ENCODE data around the gene RCBTB2.

The RCBTB2 gene

GRCh38 chr13:48449656-48450055 is 83.2 kb downstream of the RCBTB2 start:
- peaks cover 23% of the 10 kb centered on the region for H3K9me3 ChIP-seq (ENCODE audit: insufficient read depth, low read depth, low read length)
- no peak overlapping the region for H3K4me3 ChIP-seq (ENCODE audit: low read length, poor library complexity, severe bottlenecking)
- H3K36me3 ChIP-seq (ENCODE audit: insufficient read depth, low read length): peaks cover 24% of the 10 kb centered on the region
- peaks cover 10% of the 10 kb centered on the region; the same call in 1 of the 2 replicates for H3F3A ChIP-seq (ENCODE audit: low read depth)
- H3K9ac ChIP-seq (ENCODE audit: low read depth, low read length, poor library complexity, severe bottlenecking): no peak overlapping the region
- no peaks in the 10 kb centered on the region for H4K20me1 ChIP-seq (ENCODE audit: insufficient read depth, low read length, poor library complexity, severe bottlenecking)
- peaks cover 28% of the 10 kb centered on the region for H3K4me1 ChIP-seq (ENCODE audit: insufficient read depth, low read length, poor library complexity, severe bottlenecking)
- TF ChIP-seq EZH2phosphoT487 (IDR thresholded peaks at IDR 0.05; ENCODE audit: borderline replicate concordance): no peak
- TF ChIP-seq CTCF (conservative IDR thresholded peaks at IDR 0.05; ENCODE audit: low read length): no peak
- H3K79me2 ChIP-seq (ENCODE audit: insufficient read depth, low read length): peaks cover 38% of the 10 kb centered on the region
- H2AFZ ChIP-seq (ENCODE audit: low read length): no peak overlapping the region
- H3K9me2 ChIP-seq (replicated peaks; ENCODE audit: low read depth, low read length): no peaks in the 10 kb centered on the region
- H3K27me3 ChIP-seq (ENCODE audit: insufficient read depth, low read length, poor library complexity, severe bottlenecking): no peaks in the 10 kb centered on the region
- H3K4me2 ChIP-seq (ENCODE audit: low read depth, low read length, poor library complexity, severe bottlenecking): no peak overlapping the region

DNA sequence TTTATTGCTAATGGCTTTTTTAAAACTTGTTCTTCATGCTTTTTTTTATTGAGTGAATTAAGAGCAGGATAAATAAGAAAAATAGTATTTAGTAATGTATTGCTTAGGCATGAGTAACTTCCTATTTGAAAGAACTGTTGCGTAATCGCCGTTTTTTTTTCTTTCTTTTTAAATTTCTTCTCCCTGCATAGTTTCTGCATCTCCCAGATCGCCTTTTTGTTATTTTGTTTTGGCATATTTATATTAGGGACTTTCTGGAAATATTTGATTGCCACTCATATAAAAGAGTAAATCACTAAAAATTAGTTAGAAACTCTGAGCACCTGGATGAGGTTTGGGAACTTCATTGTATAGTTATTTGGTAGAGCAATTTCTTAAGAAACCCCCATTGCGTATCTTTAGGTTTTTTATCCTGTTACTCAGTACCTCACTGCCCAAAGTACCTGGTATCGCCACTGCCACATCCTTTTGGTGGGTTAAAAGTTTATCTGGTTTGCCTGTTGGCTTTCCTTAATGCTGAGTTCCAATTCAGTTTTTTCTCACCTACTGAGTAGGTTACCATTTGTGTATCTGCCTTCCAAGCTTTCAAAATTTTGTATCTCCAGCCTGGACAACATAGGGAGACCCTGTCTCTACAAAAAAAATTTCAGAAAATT is 83.8 kb downstream of the RCBTB2 start:
- no peak for TF ChIP-seq CTCF (conservative IDR thresholded peaks at IDR 0.05; ENCODE audit: low read length)
- no peak for TF ChIP-seq EZH2phosphoT487 (IDR thresholded peaks at IDR 0.05; ENCODE audit: borderline replicate concordance)
- H3K4me1 ChIP-seq (ENCODE audit: insufficient read depth, low read length, poor library complexity, severe bottlenecking): peaks cover 28% of the 10 kb centered on the region
- H3F3A ChIP-seq (ENCODE audit: low read depth): peaks cover 10% of the 10 kb centered on the region; the same call in 1 of the 2 replicates
- no peak overlapping the region for H3K4me3 ChIP-seq (ENCODE audit: low read length, poor library complexity, severe bottlenecking)
- no peak overlapping the region for H3K4me2 ChIP-seq (ENCODE audit: low read depth, low read length, poor library complexity, severe bottlenecking)
- peaks cover 38% of the 10 kb centered on the region for H3K79me2 ChIP-seq (ENCODE audit: insufficient read depth, low read length)
- H2AFZ ChIP-seq (ENCODE audit: low read length): no peak overlapping the region
- peaks cover 18% of the 10 kb centered on the region for H3K36me3 ChIP-seq (ENCODE audit: insufficient read depth, low read length)
- no peaks in the 10 kb centered on the region for H3K9me2 ChIP-seq (replicated peaks; ENCODE audit: low read depth, low read length)
- no peak overlapping the region for H3K9ac ChIP-seq (ENCODE audit: low read depth, low read length, poor library complexity, severe bottlenecking)
- H4K20me1 ChIP-seq (ENCODE audit: insufficient read depth, low read length, poor library complexity, severe bottlenecking): no peaks in the 10 kb centered on the region
- H3K27me3 ChIP-seq (ENCODE audit: insufficient read depth, low read length, poor library complexity, severe bottlenecking): no peaks in the 10 kb centered on the region
- H3K9me3 ChIP-seq (ENCODE audit: insufficient read depth, low read depth, low read length): peaks cover 23% of the 10 kb centered on the region

- no peaks in the 10 kb centered on the region for H4K20me1 ChIP-seq (ENCODE audit: insufficient read depth, low read length, poor library complexity, severe bottlenecking)
- peaks cover 23% of the 10 kb centered on the region for H3K9me3 ChIP-seq (ENCODE audit: insufficient read depth, low read depth, low read length)
- H3K27me3 ChIP-seq (ENCODE audit: insufficient read depth, low read length, poor library complexity, severe bottlenecking): no peaks in the 10 kb centered on the region
- no peak overlapping the region for H3K4me3 ChIP-seq (ENCODE audit: low read length, poor library complexity, severe bottlenecking)
- peaks cover 35% of the 10 kb centered on the region for H3K79me2 ChIP-seq (ENCODE audit: insufficient read depth, low read length)
- H3K9me2 ChIP-seq (replicated peaks; ENCODE audit: low read depth, low read length): no peaks in the 10 kb centered on the region
- TF ChIP-seq CTCF (conservative IDR thresholded peaks at IDR 0.05; ENCODE audit: low read length) (no peak), EZH2phosphoT487 (IDR thresholded peaks at IDR 0.05; ENCODE audit: borderline replicate concordance) (no peak)
- peaks cover 34% of the 10 kb centered on the region for H3K4me1 ChIP-seq (ENCODE audit: insufficient read depth, low read length, poor library complexity, severe bottlenecking)
- no peak overlapping the region for H2AFZ ChIP-seq (ENCODE audit: low read length)
- H3F3A ChIP-seq (ENCODE audit: low read depth): peaks cover 10% of the 10 kb centered on the region; the same call in 1 of the 2 replicates
- no peak overlapping the region for H3K9ac ChIP-seq (ENCODE audit: low read depth, low read length, poor library complexity, severe bottlenecking)
- peaks cover 11% of the 10 kb centered on the region for H3K36me3 ChIP-seq (ENCODE audit: insufficient read depth, low read length)
- H3K4me2 ChIP-seq (ENCODE audit: low read depth, low read length, poor library complexity, severe bottlenecking): no peak overlapping the region
These were observed 84.5 kb downstream of the RCBTB2 start for GRCh38 chr13:48448285-48448958.

All from Loucy (cell line).